AG08396 (cell line): Measurements from ENCODE around the gene USP30.
A peak's percentile ranks its signal among the peaks of the same experiment; 100 is the strongest.

Source experiments
- DNase-seq: peaks from one replicate; pipeline ENCODE4 v3.0.0; 2012; ENCODE audit warnings: low spot score, mixed read lengths

The USP30 gene

GRCh38 chr12:109127533-109128242 is 75.3 kb downstream of the USP30 start:
- DNase-seq: no peak

- no peak for DNase-seq
These were observed 78.1 kb downstream of the USP30 start for GRCh38 chr12:109130297-109131153.

- DNase-seq: peak; percentile 30
These were observed 79.0 kb downstream of the USP30 start for GRCh38 chr12:109131154-109132050.

- peak; percentile 62 for DNase-seq
These were observed 82.0 kb downstream of the USP30 start for GRCh38 chr12:109134186-109134917.

GRCh38 chr12:109137055-109137454 is 84.7 kb downstream of the USP30 start:
- DNase-seq: no peak
